NCI-H345 (cell line): ENCODE results near the gene C1QL1.

ENCODE experiments used
- DNase-seq: peaks from one replicate; lab custom pipeline; 2025; lab: John Stamatoyannopoulos, UW

The C1QL1 gene

DNA sequence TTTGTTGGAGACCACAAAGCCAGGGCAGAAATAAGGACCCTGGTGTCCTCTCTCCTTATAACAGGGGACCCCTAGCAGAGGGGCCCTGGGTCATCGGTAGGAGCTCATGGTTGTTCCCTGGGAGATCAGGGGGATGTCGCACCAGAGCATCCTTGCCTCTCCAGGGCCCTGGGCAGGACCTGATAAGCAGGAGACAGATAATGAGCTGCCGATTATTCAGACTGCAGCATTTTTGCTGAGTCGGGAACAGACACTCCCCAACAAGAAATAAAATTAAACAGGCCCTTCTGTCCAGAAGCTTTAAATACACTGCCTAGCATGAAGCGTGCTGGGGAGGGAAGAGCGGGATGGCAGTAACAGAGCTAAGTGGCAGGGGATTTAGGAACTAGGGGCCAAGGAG lies 37.4 kb downstream of the C1QL1 start:
- no peak for DNase-seq

DNA sequence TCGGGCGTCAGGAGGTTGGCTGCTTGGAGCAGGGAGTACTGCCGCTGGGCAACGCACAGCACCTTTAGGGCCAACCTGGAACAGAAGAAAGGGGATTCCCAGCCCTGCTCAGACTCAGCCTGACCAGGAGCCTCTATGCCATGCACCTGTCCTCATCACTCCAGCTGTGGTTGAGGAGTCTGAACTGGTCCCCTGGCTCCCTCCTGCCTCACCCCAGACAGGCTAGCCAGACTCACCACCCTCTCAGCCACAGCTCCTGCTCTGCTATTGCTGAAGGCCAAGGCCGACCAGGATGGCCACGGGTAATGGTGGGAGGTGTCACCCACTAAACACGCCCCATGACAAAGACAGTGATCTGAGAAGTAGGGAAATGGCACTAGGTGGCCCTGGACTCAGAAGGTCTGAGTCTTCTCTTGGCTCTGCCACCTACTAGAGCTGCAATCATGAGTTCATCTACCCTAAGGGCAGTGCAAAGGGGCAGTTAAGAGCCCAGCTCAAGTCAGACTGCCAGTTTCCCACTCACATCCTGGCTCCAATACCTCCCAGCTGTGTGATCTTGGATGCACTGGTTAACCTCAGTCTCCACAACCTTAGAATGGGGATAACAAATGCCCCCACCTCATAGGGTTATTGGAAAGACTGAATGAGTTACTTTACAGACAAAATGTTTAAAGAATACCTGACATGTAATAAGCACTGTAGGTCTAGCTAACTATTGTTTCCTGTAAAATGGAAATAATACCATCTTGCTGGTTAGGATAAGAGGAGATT lies 39.0 kb downstream of the C1QL1 start:
- DNase-seq = no peak

DNA sequence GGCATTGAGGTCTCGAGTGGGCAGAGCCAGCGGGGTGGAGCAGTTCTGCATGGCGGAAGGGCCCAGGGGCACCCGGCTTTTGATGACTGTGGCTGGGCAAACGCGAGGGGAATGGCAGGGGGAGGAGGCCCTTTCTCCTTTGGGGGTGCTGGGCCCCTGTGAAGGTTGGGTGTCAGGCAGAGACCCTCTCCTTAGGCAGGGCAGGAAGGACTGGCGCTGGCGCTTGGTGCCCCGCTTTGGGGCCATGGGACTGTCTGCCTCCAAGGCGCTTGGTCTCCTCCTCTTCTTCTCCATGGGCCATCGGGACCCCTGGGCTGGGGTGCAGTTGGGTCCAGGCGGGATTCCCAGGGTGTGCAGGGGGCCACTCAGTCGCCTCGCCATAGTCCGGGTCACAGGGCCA lies 40.0 kb downstream of the C1QL1 start:
- DNase-seq = no peak

DNA sequence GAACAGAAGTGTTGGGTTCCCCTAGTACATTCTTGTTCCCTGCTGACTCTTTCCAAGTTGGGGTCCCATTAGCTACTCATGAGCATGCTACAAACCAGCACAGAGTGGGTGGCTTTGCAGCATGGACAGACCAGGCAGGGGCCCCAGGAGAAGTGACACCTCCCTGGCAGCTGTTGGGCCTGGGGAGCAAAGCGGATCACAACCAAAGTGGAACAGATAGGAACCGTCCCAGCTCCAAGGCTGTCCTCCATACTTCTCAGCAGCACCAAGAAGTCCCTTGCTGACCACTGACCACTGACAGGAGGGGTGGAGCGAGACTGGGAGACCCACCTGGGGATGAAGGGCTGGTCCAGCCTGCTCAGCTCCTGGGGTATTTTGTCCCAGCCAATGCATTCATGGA lies 40.4 kb downstream of the C1QL1 start:
- no peak for DNase-seq

DNA sequence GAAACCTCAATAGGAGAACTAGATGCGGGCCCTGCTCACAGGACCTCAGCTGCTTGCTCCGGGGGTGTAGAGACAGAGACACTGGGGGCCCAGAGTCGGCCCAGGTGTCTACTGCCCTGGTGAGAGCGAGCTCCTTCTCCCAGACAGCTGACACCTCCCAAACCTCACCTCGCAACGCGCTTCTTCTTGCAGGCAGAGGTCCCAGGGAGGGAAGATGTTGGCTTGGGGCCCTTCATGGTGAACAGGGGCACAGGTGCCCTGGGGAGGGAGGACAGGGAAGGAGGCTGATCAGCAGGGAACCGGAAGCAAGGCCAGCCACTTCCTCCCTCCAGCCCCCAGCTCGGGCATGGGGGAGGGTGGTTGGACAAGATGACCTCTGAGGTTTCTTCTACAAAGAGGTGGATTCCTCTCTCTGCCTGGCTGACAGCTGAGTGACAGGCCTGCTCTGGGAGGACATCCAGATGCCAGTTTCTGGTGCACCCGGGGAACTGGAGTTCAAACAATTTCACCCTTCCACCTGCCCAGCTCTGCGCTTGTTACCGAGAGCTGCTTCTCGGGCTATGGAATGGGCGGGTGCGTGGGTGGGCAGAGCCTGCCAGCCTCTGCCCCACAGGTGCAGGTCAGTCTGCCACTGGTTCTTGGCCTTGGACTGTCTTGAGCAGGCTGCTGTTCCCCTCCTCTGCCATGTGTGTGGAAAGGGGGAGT lies 41.1 kb downstream of the C1QL1 start:
- no peak for DNase-seq

DNA sequence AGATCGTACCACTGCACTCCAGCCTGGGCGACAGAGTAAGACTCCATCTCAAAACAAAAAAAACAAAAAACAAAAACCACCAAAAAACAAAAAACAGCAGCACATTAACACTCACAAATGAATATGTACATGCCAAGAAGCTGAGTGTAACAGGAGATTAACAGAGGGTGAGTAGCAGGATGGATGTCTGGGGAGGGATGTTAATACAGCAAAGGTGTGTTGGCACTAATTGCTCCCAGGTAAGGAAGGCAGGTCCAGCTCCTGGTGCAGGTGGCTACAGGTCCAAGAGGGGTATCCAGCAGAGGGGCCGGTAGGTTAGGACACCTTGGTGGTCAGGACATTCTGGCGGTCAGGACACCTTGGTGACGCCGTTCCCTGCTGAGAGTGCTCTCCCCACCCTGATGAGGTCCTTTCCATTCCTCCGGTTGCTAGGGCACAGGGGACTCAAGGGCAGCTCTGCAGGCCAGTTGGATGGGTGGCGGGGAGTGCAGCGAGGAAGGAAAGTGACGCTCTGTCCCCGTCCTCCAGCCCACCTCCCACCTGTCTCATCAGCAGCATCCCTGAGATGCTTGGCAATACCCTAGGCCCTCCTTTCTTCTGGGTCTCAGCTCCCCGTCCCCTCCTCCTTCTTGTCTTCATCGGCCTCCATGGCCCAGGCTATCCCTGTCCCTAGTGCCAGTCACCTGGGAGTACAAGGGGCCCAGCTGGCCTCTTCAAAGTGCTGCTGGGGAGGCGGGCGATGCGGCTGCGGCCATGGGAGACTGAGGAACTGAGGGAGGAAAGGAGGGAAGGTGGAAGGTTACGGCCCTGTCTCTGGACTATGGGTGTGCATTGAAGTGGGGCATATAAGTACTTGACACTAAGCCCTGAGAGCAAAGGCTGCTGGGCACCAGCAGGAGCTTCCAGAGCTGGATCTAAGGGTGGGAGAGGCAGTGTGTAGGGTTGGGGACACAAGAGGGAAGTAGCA lies 42.1 kb downstream of the C1QL1 start:
- no peak for DNase-seq

DNA sequence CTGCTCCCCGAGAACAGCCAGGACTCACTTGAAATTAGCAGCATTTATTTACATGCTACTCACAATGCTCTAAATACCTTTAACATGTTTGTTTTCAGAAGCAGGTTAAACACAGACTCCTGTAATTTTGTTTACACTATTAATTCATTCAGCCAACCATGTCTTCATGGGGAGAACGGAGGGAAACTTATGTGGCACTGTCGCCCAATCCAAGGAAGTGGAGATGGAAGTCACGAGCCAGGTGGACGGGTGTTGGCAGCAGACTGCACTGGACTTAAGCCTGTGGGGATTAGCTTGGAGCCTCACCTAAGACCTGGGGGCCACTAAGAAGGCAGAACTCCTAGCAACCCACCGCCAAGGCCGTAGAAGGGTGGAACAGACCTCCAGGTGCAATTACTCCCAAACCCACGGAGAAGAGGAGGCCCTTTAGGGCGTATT lies 44.0 kb downstream of the C1QL1 start:
- DNase-seq = no peak

DNA sequence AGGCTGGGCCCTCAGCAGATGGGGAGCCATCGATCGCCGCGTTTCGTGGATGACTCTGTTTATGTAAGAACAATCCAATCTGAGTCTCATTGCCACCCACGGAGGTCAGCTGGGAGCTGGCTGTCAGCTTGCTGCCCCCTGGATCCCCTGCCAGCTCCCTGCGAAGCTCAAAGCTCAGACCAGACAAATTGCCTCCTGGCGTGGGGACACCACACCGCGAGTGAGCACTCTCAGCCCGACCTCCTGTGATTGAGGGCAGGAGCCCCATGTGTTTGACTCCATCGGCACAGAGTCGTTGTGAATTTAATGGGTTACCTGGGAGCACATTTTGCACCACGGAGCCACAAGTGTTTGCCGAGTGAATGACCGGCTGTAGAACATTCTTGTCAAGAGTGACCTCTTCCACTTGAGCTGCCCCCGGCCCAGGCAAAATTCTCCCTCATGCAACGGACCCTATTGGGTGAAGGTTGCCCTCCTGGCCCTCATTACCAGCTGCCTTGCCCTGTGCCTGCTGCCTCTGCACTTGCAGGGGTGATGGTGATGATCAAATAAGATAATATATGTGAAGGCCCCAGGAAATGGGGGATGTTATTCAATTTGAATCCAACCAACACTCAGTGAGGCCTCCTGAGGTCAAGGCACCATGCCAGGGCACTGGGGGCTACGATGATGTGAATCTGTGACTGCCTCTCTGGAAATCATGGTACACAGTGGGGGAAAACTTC lies 45.2 kb downstream of the C1QL1 start:
- no peak for DNase-seq

DNA sequence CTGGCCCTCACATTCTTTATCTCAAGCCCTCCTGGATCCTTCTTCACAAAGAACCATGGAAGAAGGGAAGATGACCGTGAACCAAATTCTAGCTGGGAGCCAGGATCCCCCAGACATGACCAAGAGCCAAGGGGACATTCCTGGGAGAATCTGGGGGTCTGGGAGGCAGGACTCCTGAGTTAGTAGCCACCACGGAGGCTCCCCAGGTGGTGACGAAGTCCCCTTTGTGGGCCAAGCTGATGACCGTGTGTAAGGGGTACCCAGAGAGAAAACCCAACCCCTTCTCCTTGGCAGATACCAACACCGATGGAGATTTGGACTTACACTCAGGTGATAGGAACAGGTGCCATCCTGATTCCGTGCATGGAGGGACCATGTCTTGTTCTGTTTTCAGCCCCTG lies 46.0 kb downstream of the C1QL1 start:
- no peak for DNase-seq

DNA sequence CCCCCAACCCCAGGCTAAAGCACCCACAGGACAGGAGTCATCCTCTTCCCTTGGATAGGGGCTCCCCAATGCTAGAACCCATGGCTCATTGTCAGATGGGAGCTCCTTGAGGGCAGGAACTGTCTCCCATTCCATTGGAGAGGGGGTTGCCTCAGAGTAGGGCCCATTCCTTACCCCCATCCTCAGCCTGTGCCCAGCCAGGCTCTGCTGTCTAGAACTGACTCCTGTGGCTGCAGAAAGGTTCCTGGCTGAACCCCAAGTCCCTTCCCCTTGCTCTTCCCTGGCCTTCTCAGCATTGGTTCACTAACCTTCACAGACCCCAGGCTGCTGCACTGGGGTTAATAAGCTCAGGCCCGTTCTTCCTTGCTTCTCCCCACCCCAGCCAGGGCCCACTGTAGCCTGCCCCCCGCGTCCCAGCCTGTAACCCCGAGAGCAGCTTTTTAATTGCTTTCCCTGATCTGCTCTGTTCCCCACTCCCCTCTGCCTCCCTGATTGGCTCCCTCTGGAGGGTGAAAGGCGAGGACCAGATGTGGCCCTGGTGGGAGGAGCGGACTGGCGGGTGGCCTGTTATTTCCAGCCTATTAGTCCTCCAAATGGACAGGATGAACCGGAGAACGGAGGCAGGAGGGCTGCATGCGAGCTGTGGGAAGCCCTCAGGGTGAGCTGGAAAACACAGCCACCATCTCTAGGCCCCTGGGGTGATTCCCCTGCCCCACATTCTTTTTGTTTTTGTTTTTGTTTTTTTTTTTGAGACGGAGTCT lies 46.8 kb downstream of the C1QL1 start:
- no peak for DNase-seq

DNA sequence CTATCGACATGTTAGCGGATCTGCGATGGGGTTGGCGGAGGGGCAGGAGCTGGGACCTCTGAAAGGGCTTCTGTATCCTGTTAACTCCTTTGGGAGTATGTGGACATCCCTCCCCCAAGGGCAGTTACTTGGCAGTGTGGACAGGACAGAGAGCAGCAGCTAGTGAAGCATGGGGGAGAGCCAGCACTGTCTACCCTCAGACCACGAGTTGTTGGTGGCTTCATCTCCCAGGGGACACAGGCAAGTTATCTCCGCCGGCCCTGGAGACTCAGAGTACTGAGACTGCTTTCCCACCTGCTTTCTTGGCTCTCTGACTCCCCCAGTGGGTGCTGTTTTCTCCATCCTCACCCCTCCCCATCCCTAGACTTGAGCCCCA lies 47.5 kb downstream of the C1QL1 start:
- DNase-seq = no peak

DNA sequence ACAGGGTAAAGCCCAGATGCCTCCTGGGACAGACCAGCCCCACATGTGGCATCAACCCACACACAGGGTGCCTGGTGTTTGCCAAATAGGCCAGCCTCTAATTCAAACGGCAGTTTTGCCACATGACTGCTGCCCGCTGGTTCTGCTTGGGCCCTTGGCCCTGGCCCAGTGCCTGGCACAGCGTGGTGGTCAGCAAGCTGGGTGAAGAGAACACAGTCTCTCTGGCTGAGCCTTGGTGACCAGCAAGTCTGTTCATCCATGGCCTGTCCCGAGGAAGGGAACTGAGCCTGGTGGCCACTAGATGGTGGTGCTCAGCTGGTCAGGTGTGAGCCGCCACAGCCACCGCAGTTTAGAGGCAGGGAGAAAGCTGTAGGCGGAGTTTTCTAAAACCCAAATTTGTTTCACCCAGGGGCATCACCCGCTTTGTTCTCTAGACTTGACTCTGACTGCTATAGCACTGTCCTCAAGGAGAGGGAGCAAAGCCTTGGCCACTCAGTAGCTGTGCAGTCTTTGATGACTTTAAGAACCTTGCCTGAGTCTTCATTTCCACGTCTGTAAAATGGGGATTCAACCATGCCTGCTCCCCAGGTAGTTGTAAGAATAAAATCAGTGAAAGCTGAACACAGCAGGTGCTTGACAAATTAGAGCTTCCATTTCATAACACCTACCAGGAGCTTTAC lies 48.1 kb downstream of the C1QL1 start:
- peak; percentile 74 for DNase-seq

DNA sequence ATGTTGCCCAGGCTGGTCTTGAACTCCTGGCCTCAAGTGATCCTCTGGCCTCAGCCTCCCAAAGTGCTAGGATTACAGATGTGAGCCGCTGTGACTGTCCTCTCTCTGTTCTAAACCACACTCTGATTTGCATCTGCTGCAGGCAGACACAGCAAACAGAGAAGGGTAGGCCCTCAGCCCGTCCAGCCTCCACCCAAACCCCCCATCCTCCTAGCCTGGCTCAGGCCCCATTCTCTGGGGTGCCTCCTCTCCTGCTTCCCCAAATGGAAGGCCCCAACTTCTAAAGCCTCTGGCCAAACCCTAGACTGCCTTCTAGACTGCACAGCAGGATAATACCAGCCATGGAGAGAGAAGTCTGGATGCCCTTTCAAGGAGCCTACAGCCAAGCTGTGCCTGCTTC lies 48.7 kb downstream of the C1QL1 start:
- no peak for DNase-seq

DNA sequence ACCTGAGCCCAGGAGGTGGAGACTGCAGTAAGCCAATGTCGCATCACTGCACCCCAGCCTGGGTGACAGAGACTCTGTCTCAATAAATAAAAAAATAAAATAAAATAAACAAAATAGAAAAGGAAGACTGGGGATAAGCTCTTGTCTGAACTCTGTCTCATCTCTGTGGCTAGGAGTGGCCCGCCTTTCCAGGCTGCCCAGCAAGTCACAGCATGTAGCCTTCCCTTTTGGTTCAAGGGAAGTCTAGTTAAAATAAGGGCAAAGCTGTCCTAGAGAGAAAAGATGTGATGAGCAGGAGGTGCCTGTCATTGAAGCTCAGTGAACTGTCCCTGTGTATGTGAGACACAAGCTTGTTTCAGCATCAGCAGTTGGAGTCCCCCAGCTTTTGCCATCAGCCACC lies 50.1 kb downstream of the C1QL1 start:
- DNase-seq = no peak

DNA sequence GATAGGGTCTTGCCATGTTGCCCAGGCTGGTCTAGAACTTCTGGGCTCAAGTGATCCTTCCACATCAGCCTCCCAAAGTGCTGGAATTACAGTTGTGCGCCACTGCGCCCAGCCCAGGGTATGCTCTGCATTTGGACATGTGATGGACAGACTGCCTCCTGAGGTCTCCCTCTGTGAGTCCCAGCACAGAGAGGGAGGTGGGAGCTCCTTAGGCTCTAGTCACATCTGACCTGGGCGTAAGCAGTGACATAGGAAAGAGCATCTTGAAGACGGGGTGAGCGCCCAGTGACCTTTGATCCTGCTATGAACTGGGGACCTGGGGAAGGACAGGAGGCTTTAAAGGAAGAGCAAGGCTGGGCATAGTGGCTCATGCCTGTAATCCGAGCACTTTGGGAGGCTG lies 50.6 kb downstream of the C1QL1 start:
- DNase-seq = no peak

DNA sequence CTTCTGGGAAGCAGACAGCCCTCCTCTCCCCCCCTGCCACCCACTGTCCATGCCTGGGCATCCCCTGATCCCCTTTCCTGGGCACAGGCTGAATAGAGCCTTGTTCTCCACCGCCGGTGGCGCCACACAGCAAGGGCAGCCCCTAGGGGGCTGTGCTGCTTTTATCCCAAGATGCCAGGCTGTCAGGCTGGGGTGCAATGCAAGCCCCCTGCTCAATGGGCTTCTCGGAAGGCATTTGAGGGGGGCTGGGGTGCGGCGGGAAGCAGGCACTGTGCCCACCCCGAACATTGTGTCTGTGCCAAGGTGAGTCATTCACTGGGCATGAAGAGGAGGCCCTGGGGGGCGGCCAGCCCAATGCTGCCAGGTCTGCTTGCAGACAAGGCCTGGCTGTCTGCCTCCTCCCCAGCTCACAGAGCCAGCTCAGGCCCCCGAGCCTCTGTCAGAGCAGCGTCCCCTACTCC lies 51.3 kb downstream of the C1QL1 start:
- no peak for DNase-seq

DNA sequence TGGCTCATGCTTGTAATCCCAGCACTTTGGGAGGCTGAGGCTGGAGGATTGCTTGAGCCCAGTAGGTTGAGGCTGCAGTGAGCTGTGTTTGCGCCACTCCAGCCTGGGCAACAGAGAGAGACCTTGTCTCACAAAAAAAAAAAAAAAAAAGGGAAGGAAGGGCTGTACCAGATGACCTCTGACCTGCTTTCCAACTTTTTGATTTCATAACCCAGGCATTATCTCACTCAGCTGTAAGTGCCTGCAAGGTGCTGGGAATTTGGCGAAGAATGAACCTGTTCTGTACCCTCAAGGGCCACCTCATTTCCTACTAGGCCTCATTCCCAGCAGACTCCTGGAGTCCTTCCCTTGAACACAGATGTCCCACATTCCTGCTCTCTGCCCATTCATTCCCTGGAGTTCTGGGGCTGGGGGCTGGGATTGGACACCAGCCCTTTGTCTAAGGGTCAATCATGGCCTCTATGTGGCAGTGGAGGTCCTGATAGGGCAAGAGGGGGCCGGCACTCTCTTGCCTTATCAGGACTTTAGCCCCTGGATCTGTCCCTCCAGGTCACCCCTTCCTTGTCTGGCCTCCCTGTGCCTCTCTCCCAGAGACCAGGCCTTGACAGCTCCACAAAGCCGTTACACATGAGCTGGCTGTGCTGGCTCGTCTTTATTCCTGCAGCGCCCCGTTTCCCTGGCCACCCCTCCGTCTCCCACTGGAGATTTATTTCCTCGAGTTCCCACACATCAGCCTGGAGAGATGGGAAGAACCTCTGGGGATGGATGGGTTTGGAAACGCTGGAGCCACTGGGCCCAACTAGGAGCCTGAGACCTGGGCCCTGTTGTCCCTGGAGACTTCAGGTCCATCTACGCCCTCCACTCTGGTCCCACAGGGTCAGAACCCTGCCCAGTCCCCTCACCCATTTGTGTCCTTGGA lies 52.0 kb downstream of the C1QL1 start:
- DNase-seq = no peak

DNA sequence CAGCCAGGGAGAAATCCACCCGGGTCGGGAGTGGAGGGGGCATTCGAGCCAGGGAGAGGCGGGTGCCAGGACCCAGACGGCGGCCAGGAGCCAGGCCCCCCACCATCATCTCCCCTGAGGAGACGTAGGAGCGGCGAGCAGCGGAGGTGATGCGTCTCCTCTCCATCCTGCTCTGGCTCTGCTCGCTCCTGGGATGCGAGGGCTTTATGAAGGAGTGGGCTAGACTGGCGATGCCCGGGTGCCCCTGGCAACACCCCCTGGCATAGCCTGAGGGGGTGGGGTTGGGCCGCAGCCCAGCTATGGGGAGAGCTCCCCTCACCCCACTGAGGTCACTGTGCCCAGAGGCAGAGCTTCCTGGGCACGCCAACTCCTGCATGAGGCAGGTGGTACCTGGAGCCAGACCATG lies 52.8 kb downstream of the C1QL1 start, which contains the start of gene GFAP:
Gene GFAP (minus strand): TSS at position 180 of the 406 bp plus-strand sequence. CDS start 14 bp downstream, at position 166.
- no peak for DNase-seq

DNA sequence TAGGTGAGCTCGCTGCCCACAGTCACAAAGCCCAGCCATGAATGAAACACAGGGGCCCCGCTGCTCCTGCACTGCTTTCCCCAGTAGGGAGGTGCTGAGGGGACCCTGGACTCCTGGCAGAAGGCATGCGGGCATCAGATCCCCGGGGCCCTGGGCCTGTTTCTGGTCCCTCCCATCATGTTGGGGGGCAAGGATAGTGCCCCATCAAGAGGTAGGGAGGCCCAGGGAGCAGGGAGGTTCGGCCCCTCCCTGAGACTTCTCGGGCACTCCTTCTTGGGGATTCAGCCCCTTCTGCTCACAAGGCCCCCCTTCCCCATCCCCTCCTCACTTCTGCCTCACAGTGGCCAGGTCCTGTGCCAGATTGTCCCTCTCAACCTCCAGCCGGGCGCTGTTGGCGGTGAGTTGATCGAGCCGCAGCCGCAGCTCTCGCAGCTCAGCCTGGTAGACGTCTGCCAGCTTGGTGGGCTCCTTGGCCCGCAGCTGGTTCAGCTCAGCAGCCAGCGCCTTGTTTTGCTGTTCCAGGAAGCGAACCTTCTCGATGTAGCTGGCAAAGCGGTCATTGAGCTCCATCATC lies 53.3 kb downstream of the C1QL1 start:
- no peak for DNase-seq
